HG02885 (cell line): ENCODE results near the gene FXYD6.
A peak's percentile ranks its signal among the peaks of the same experiment; 100 is the strongest.
"Not testable (repeated sequence)": the region's sequence is repeated elsewhere in the genome, so short reads cannot be mapped to it uniquely, and the experiment has no call there.

Source experiments
- ATAC-seq: cut with Tn5 transposase; IDR thresholded peaks from one replicate; pipeline ENCODE4 v1.9.1; 2021; ENCODE audit warnings: mild to moderate bottlenecking; ENCODE audit not compliant: unreplicated experiment, poor library complexity

Gene FXYD6

GRCh38 chr11:117821431-117821830 lies 55.0 kb downstream of the FXYD6 start:
- ATAC-seq: no peak

- no peak for ATAC-seq
These were observed 55.9 kb downstream of the FXYD6 start for GRCh38 chr11:117820516-117820915.

- no peak for ATAC-seq
These were observed 56.4 kb downstream of the FXYD6 start for GRCh38 chr11:117820071-117820470.

DNA sequence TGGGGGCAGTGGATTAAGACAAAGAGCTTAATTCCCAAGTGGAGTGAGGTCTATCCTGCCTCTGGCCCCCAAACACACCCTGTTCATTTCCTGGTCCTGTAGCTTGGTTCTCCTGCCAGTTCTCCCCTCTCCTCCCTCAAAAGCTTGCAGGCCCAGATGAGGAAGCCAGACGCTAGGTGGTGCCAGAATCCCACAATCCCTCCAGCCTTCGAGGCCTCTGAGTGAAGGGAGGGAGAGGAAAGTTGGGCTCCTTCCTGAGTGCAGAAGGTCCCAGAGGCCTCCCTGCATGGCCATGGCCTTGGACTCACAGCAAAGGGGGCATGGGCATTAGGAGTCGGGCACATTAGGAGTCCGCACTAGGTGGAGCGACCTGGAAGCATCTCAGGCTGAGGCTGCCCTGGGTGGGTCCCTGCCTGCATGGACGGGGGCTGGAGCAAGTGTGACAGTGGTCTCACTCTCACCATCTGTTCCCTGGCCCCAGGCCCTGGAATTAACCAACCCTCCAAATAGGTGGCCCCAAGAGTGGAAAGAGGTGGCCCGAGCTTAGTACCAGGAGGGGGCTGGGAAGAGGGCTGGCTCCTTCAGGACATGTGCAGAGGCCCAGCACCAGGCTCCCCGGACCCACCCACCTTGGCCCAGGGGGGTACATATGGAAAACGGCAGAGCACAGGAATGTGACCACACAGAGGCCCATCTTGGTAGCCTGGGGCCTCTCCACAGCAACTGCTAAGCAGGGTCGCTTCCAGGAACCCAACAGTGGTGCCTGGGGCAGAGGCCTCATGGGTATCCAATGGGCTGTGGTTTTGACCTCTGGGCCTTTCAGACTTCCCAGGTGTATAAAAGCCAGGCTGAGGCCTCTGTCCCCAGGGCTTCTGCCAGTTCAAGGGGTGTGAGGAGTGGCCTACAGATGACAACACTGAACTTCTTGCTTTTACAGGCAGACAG lies 57.1 kb downstream of the FXYD6 start:
- ATAC-seq: no peak

GRCh38 chr11:117818041-117818873 lies 58.2 kb downstream of the FXYD6 start:
- ATAC-seq: no peak

DNA sequence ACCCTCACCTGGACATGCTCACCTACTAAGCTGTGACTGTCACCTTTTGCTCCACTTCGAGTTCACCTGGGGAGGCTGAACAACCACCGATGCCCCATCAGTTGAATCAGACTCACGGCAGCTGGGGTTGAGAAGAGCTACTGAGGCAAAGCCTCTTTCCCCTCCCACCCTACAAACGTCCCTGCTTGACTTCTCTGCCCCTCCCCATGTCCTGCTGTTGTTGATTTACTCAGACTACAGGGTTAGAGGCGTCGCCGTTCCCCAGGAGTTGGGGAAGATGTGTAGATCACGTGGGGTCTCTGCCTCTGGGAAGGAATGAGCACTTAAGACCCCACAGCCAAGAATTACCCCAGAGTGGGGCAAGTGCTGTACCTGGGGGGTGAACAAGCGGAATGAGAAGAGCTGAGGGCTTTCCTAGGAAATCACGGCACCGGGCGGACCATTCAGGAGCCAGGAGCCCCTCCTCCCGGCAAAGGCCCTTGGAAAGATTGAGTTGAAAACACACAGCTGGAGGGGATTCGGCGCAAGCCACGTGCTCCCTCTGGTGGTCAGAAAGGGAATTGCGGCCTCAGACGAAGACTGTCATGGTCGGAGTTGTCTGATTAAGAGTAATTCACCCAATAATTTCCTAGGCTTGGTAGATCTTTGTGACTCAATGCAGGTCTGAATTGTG lies 59.0 kb downstream of the FXYD6 start:
- no peak for ATAC-seq

DNA sequence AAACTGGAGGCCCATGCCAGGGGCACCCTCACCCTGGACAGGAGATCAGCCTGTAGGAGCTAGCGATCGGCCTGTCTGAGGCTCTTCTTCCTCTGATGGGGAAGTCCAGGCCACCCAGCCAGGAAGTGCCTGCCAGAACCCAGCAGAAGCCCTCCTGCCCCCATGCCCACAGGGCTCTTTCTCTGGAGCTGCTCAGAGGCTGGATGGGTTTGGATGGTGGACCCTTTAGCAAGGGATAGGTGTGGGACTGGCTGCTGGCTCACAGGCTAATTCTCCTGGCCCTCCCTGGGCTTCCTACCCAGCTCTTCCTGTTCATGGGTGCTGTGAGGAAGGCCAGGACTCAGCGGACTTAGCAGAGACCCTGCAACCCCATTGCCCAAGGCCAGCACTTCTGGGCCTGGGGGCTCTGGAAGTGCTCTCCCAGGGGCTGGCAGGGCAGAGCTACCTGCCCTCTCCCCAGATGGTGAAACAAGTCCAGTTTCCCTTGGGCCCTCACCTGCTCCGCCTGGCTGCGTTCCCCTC lies 59.6 kb downstream of the FXYD6 start:
- ATAC-seq: no peak

DNA sequence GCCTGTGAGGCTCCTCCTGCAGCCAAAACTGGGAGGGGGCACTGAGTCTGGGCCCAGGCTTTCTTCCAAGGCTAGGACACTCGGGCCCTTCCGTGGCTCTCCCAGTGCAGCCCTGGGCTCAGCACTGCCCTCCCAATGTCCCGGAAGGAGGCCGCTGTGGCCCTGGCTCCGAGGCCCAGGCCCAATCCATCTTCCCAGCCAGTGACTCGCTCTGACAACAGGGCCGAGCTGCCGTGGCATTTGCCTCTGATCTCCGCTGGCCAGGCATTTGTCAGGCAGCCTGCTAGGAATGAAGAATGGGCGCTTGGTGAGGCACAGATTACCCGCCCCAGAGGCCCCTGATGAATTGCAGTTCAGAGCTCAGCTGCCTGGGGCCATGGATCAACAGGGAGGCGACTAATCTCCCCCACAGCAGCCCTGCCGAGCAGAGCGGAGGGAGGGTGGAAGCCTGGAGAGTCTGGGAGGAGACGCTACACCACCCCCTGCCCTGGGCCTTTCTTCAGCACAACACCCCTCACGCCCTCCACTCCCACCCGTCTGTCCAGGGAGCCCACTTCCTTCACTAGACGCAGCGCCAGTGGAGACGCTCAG lies 60.2 kb downstream of the FXYD6 start:
- ATAC-seq: no peak

DNA sequence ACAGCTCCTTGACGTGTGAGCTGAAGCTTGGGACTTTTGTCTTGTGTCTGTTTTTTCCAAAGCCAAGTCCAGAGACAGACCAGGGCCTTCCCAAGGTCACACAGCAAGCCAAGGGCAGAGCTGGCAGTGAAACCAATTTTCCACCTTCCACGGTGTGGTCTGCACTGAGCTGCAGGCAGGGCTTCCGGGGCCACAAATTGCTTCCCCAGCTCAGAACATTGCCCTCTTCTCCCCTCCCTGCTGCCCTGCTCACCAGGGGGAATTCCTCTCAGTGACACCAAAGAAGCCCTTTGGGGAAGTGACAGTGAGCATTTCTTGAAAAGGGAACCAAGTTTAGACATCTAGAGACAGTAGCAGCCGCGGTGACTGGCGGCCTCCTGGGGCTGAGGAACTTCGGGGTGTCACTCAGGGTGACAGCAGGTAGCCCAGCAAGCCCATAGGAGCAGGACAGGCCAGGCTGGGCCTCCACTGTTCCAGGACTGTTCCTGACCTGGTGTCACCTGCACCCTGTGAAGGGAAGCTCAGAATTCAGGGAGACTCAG lies 61.1 kb downstream of the FXYD6 start:
- peak; percentile 79 for ATAC-seq

GRCh38 chr11:117814766-117815261 lies 61.6 kb downstream of the FXYD6 start:
- peak; percentile 41 for ATAC-seq

DNA sequence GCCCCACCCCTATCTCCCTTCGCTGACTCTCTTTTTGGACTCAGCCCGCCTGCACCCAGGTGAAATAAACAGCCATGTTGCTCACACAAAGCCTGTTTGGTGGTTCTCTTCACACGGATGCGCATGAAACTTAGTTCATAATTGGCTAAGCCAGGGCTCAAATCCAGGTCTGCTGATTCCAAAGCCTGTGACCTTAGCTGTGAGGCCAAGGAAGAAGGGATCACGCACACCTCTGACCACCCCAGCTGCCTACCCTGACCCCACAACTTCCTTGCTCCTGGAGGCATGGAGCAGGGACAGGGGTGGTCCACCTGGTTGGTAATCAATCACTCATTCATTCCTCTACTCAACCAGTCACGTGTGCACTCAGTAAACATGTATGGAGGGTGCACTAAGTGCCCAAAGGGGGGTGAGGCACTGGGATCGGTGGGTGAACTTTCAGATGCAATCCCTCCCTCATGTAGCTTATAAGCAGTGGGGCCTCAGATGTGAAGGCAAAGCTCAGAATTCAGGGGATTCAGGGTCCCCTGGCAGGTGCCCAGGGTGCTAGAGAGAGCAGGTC lies 62.2 kb downstream of the FXYD6 start:
- no peak for ATAC-seq

DNA sequence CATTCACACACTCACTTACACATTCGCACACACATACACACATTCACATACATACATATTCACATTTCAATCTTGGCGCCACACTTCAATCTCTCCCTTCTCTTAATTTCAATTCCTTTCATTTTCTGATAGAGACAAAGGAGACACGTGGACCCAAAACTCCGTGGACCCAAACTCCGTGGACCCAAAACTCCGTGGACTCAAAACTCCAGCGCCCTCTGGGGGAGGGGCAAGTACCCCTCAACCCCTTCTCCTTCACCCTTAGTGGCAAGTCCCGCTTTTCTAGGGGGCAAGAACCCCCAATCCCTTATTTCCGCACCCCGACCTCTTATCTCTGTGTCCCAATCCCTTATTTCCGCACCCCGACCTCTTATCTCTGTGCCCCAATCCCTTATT lies 66.4 kb downstream of the FXYD6 start:
- not testable (repeated sequence) for ATAC-seq

DNA sequence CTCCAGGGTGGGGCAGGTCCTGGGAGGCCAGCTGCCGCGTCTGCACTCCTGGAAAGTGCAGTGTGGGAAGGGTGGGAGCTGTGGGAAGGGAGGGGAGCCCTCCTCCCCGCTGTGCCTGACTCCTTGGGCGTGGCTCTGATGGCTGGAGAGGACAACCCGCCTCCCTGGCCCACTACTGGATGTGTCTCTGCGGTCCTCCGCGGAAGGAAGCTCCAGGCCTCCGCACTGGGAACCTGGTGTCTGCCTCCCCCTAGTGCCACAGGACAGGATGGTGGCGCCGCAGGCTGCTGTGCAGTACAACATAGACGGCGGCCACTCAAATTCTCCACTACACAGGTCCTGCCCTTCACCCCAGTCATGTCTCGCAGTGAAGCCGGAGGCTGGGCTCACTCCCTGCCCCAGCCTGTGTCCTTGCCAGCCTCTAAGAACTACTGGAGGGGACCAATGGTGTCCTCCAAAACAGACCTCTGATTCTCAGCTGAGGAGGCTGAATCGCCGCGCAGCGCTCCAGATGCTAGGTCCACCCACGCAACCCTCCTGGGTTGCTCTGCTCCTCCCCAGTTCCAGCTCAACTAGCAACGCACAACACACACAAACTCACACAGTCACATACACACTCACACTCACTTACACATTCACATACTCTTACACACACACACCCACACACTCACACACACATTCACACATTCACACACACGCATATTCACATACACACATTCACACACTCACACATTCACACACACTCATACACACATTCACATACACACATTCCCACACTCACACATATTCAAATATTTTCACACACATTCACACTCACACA lies 67.0 kb downstream of the FXYD6 start:
- ATAC-seq: no peak

DNA sequence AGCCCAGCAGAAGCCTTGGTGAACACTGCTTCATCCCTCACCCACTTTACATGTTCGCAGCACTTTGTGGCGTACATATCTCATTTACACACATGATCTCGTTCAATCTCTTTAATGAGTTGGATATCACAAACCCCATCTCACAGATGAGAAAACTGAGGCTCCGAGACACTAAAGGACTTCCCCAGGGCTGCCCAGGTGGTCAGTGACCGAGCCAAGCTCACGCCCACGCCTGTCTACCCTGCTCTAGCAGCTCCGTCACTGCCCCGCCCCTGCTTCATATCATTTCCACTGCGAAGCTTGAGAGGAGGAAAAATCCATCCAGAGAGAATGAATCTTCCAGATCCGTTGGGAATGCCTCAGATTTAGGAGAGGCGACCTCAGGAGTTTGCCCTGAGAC lies 67.7 kb downstream of the FXYD6 start:
- no peak for ATAC-seq

DNA sequence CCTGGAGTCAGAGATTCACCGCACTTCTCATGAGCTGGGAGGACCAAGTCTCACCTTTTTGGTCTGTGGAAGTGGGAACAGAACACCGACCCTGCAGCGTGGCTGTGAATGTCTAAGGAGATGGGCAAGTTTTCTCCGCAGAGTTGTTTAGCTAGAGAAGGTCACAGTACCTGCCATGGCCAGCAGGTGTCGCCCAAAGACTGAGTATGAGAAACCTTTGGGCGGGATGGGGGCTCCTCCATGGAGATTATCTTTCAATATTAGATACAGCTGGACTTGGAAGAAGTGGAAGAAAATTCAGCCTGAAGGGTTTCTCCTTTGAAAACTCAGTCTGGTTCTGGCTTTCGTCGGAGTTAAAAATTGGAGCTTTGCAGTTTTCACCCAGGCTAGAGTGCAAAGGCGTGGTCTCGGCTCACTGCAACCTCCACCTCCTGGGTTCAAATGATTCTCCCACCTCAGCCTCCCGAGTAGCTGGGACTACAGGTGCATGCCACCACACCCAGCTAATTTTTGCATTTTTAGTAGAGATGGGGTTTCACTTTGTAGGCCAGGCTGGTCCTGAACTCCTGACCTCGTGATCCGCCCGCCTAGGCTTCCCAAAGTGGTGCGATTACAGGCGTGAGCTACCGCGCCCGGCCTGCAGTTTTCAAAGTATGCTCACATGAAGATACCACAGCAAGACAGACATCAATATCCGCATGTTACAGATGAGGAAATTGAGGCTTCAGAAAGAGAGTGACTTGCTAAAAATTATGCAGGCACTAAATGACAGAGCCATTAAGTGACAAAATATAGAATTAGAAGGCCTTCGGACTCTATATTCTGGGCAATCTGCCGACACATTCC lies 68.8 kb downstream of the FXYD6 start:
- no peak for ATAC-seq

DNA sequence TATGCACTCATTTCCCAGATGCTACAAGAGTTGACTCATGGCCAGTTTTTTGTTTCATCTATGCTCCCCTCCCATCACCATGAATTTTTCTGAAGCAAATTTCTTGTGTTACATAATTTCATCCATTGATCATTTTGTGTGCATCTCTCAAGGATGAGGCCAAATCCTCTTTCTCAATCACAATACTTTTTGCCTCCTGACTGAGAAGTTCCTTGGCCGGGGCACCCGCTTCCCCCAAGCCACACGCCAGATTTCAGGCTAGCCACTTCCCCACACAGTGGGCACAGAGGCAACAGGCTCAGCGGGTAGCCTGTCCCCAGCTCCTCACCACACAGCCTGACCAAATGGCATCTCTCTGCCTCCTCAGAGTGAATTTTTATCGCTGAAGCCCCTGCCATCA lies 69.6 kb downstream of the FXYD6 start:
- ATAC-seq: no peak

DNA sequence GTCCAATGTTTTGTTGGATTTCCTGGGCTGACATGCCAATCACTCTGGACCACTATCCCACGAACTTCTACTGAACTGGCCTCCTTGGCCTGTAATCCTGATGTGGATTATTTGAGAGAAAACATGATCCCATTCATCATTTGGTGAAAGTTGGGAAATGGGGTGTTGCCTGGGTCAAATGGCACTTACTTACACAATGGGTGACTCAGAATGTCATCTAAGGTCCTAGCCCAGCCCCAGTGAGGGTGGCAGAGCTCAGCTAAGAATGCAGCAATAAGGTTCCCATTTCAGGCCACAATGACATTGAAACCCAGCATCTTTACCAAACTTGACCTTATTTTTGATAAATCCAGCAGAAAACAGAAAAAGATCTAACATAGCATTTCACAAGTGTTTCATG lies 71.4 kb downstream of the FXYD6 start:
- ATAC-seq: no peak

- ATAC-seq: no peak
These were observed 72.6 kb downstream of the FXYD6 start for GRCh38 chr11:117803896-117804295.
